Stimulated activated CD4-positive, alpha-beta T cell treated with anti-CD3 and anti-CD28 coated beads, Interleukin-12 subunit alpha, Interleukin-12 subunit beta, amount 100 ng/mL, for 24 hours (primary cell): Measurements from ENCODE around the gene NHS.

Experiments
- DNase-seq, 2 experiments: peaks; one replicate each; pipeline ENCODE4 v3.0.0-alpha.2; 2020; ENCODE audit warnings: low read depth in 2 of 2

The NHS gene

GRCh38 chrX:17736478-17736855 lies 361.5 kb downstream of the NHS start:
- no peak for DNase-seq

GRCh38 chrX:17736856-17737709 lies 362.1 kb downstream of the NHS start, which contains the start of gene SCML1:
SCML1 (plus strand) TSS chrX:17737493; CDS start chrX:17744187, 6,694 bp downstream.
- peak; percentile 70 to 85 for DNase-seq

- peak in 1 of 2 experiments; percentile 0 for DNase-seq
These were observed 362.6 kb downstream of the NHS start for GRCh38 chrX:17737710-17737985.

DNA sequence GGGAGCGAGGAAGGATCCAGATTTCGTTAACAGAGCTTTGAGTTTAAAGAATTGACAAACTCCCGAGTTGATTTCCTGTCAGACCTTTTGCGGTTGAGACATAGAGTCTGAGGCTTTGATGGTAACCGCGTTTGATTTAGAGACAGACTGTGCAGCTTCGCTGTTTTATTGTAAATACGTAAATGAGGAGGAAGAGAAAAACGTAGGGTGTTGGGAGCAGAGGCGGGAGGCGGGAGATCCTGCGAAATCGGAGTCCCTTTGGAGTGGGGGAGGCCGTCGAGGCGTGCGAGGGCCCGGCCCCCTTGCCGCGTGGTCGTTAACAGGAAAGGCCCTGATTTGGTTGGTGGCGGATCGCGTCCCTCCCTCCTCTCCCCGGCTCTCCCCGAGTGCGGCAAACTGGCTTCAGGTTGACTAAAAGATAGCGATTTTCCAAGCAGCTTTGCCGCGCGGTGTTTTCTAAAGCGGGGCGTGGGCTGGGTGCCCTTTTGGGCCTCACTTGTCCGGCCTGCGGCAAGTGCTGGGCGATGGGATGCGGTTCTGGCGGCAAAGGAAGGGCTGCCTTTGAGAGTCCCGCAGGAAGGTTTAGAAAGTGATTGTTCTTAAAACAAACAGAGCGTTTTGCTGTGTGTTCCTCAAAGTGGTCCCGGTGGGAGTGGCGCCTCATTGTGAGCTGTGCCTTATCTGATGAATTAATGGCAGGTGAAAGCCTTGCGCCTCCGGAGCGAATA lies 363.1 kb downstream of the NHS start:
- DNase-seq: peak; percentile 5 to 9

GRCh38 chrX:17738737-17739535 lies 363.9 kb downstream of the NHS start:
- DNase-seq: no peak

DNA sequence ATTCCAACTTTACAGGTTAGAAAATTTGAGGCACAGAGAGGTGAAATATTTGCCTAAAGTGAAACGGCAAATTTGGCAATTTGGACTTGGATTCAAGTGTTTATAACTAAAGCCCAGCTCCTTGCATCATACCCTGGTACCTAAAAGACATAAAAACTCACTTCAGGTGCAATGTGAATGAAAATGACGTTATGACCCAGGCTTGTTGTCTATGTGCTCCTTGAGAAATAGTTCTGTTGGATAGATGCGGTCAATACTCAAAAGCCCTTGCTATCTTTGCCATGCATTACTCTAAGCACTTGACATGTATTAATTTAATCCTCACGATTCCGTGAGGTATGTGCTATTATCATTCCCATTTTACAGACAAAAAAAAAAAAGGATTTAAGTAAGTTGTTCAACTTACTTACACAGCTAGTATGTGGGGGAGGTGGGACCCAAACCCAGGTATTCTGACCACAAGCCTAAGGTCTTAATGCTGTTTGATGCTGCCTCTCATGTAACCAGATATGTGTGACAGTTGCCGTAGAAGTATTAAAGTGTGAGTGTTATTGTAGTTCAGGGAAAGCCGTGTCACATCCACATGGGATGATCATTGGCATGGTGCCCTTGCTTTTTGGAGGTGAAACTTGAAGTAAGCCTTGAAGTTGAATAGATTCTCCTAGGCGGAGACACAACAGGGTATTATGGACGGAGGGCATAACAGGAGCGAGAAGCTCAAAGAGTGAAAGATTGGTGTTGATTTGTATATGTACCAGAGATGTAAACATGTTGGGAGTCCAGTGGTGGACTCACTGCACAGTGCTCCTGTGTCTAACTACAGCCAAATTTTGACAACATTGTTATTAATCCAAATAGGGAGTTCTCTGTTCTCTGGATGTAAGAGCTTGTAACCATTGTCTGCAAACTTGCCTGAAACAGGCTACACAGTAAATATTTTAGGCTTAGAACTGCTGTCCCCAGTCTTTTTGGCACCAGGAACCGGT lies 365.4 kb downstream of the NHS start:
- DNase-seq: no peak

GRCh38 chrX:17741123-17741511 lies 366.1 kb downstream of the NHS start:
- no peak for DNase-seq

DNA sequence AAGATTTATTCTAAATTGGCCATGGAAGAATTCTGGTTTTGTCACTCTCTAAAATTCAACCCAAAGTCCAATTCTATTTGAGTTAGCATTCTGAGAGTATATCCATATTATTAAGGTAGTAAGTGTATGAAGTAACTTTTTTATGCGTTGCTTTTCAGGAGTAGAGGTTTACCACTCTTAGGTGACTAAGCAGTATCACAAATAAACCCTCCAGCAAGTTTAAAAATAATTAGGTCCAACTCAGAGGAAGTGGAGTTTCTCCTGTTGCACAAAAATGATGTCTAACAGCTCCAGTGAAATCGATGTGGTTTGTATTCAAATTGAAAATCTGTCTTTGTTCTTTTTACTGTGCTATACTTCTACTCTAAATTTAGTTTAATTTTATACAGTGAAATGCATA lies 368.9 kb downstream of the NHS start:
- DNase-seq: no peak

DNA sequence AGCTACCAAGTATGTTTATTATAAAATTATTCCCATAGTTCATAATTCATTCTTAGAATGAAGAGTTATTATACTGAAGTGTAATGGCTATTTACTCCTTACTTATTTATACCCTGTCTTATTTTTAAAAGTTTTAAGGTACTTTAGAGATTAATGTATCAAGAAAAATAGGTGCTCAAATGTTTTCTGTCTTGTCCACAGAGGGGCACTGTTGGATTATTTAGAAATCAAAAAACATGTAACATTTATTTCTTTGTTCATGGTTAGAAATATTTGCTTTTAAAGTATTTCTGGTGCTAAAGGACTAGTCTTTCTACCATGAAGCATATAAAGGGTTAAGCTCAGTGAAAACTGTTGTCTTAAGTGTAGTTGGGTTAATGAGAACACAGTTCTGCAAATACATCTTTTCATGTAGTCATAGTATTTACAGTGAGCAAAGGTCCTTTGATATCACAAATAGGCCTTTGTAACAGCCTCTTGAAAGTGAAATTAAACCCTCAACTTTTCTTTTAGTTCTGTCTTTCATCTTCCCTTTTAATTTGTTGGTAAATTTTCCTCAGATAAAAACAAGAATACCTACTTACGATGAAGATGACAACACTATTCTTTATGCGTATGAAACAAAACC lies 370.0 kb downstream of the NHS start:
- DNase-seq: no peak

- no peak for DNase-seq
These were observed 372.7 kb downstream of the NHS start for GRCh38 chrX:17747692-17748091.

DNA sequence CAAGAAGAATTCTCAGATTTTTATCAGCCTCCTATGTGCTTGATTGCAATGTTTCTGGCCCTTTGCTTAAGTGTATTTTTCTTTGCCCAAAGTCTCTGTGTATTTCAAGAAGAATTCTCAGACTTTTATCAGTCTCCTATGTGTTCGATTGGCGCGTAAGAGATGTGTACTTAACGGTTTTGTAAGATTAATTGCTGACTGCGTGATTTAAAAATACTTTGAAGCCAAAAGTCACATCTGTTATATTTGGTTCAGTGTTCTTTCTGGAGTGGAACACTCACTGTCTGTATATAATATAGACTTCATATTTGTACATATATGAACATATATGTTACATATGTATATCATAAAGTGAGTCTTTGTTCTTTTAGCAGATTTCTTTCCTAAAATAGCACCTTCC lies 373.7 kb downstream of the NHS start:
- no peak for DNase-seq

DNA sequence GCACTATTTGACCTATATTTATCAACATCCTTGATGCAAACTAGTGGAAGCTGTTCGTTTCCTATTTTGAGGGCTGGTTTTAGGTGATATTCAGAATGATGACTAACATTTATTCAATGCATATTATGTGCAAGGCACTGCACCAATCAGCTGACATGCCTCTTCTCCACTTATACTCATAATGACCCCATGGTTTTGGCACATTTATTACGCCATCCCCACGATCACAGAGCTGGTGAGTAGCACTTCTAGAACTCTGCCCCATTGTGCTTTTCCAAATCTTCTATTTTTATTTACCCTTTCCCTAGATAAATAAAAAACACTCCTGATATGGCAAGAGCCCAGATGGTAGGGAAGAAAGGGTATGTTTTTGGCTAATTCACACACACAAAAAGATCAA lies 375.4 kb downstream of the NHS start:
- no peak for DNase-seq

DNA sequence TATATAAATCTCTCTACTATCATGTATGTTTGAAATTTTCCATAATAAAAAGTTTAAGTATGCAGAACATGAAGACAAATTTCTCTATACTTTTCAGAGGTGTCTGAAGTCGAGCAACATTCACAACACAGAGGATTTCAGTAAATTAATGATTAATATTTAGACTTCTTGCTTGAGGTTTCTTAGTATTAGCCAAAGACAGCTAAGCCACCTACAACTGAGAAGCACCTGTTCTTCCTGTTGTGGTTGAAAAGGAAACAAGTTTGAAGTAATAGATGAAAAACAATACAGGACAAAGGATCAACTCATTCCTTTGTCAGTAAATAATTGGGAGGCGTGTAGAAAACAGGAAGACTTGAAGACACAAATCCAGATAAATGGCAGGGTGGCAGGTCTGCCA lies 383.4 kb downstream of the NHS start:
- DNase-seq: no peak

- DNase-seq: no peak
These were observed 385.0 kb downstream of the NHS start for GRCh38 chrX:17759990-17760389.

GRCh38 chrX:17767734-17768133 lies 392.7 kb downstream of the NHS start:
- no peak for DNase-seq

DNA sequence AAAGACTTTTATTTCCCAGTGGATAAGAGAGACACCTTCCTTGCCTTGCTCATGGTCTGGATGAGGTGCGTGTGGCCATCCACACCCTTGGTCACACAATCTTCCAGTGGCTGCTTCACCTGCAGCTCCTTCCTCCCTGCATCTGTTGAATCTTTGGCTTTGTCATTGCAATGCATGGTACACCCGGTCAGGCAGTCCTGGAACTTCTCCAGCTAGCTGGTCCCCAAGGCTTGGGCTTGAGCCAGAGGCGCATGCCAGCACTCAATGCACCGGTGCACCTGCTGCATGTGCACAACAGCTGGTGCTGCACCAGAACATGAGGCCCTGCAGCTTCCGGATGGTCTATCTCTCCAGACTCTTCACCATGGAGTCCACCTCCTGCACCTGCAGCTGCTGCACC lies 394.0 kb downstream of the NHS start:
- DNase-seq: no peak

DNA sequence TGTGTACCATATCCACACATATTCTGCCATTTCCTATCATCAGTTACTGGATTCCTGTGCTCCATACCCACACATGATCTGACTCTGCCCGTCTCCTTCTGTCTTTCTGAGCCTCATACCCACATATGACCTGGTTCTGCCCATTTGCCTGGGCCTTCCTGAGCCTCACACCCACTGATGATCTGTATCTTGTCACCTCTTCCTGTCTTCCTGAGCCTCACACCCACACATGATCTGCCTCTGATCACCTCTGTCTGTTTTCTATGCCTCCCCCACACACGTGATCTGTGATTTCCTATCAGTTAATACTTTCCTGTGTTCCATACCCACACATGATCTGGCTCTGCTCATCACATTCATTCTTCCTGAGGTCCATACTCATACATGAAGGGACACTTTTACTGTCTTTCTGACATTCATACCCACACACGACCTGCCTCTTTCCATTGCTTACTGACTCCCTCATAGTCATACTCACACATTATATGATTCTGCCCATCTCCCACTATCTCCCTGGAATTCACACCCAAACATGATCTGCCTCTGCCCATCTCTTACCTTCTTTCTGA lies 394.8 kb downstream of the NHS start:
- no peak for DNase-seq

DNA sequence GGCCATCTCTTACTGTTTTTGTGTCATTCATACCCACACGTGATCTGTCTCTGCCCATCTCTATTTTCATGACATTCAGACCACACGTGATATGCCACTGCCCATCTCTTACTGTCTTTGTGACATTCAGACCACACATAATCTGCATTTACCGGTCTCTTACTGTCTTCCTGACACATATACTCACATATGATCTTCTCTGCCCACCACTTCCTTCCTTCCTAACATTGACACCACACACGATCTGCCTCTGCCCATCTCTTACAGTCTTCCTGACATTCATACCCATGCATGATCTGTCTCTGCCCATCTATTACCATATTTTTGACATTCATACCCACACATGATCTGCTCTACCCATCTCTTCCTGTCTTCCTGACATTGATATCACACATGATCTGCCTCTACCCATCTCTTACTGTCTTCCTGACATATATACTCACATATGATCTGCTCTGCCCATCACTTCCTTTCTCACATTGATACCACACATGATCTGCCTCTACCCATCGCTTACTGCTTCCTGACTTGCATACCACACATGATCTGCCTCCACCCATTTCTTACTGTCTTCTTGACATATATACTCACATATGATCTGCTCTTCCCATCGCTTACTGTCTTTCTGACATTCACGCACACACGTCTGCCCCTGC lies 398.3 kb downstream of the NHS start:
- no peak for DNase-seq

- no peak for DNase-seq
These were observed 399.1 kb downstream of the NHS start for GRCh38 chrX:17774053-17774452.

GRCh38 chrX:17778997-17779396 lies 404.0 kb downstream of the NHS start:
- DNase-seq: no peak
